Fibroblast of lung (primary cell): Measurements from ENCODE around the gene TPPP3.

ENCODE experiments used
- CTCF ChIP-seq, 2 donors: IDR thresholded peaks in 1 of 2; conservative IDR thresholded peaks in 1 of 2; 1 replicate in 1 of 2; 2 replicates in 1 of 2; pipeline ENCODE4 v1.5.1; 2011 to 2012; ENCODE audit warnings: low read length in 2 of 2, control low read depth in 1 of 2, inconsistent platforms in 1 of 2, low read depth in 1 of 2, mild to moderate bottlenecking in 1 of 2
- EZH2 ChIP-seq: IDR thresholded peaks from 2 replicates; pipeline ENCODE4 v1.5.1; 2012; ENCODE audit warnings: low read length, control low read depth, mild to moderate bottlenecking; ENCODE audit errors: missing control alignments

GRCh38 chr16:67441907-67442306, 48.6 kb upstream of the TPPP3 start:
- TF ChIP-seq CTCF (conservative IDR thresholded peaks at IDR 0.05 in 1 of 2, IDR thresholded peaks at IDR 0.05 in 1 of 2; ENCODE audit: low read depth in 1 of 2, low read length in 2 of 2) (no peak), EZH2 (no peak)
